IPS-11a (cell line): Measurements from ENCODE around the gene PBXIP1.
A peak's percentile ranks its signal among the peaks of the same experiment; 100 is the strongest.
"Not testable (repeated sequence)": the region's sequence is repeated elsewhere in the genome, so short reads cannot be mapped to it uniquely, and the experiment has no call there.

Experiments
- H3K4me3 ChIP-seq: one replicate; pipeline ENCODE4 v1.5.1; 2013; ENCODE audit warnings: low read depth, low read length, control low read depth

Gene PBXIP1

DNA sequence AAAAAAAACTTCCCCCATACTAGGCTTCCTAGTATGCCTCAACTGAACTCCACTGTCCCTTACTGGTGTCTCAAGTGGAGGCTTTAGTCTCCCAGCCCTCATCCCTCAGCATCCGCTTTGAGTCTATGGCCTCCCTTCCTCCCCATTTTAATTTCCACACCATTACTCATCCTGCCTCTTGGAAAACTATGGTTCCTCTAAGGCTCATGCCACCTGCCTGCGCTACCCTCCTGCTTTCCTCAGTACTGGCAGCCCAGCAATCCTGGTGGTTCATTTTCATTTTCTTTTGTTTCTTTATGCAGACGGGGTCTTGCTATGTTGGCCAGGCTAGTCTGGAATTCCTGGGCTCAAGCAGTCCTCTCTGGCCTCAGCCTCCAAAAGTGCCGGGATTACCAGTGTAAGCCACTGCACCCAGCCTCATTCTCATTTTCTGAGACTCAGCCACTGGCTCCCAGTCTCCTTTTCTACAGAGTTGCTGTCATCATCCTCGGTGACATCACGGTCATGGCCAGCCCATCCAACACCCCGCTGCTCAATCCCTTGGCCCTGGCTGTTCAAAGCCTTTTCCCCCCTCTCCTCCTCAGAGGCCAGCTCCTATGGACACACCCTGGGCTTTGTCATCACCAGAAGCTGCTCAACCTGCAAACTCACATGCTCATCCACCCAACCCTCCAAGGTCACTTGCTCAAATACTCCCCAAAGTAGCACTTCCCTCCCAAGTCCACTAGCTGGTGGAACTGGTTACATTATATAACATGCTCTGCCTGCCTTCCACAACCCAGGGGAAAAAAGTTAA is 17.1 kb downstream of the PBXIP1 start:
- H3K4me3 ChIP-seq, result no peak overlapping the region

GRCh38 chr1:154937988-154938386 is 17.9 kb downstream of the PBXIP1 start:
- H3K4me3 ChIP-seq, result no peak overlapping the region

DNA sequence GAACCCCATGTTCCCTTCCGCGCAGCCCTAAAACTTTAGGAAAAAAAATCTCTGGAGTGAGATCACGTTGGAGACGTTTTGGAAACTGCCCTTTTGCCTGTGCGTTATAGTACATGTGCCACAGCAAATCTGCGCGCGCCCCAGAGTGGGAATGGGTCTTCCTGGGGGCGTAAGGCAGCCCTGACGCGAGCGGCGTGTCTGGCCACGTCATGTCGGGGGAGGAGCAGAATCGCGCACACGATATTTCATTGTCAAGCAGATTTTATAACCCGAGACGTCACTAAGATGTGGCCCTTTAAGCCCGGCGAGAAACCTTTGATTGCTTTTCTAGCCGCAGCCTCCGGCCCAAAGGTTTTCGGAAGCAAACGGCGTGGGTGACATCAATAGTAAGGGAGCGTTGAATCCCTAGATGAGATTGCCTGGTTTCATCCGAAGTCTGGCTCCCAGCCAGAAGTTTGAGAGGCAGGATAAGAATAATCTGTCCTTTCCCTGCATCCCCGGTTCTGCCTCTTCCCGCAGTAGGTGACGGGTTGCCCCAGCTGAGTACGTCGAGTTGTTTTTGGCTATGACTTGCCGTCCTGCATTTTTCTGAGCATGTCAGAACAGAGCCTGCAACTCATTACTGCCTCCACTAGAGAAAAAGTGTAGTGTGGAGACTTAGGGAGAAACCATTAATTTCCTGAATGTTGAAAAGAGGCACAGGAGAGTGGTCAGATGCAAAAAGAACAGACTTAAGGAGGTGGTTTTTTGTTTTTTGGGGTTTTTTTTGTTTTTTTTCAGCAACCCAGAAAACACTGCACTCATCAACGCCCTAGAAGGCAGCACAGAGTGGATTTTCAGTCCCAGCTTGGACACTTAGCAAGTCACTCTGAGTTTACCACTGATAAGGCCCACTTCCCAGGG is 18.6 kb downstream of the PBXIP1 start:
- peak overlapping the region; percentile 71 for H3K4me3 ChIP-seq

DNA sequence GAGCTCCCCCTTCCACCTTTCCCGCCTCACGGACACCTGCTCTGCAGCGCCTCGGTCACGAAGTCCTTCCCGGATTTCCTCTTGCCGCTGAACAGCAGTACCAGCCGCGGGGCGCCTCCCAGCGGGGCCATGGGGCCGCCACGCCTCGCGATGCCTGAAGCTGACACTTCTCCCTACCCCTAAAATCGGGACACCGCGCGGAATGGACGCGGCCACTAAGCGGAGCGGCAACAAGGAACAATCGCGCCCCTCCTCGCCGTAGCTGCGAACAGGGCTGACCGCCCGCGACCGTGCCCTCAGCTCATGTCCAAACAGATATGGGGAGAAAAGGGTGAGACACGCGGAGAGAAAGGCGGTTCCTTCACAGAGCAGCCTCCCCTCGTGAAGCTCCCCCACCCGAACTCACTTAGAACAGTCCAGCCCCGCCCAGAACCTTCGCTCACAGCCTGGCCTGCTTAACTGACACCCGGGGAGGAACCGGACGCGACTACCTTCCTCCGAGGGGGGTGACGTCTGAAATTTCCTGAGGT is 19.3 kb downstream of the PBXIP1 start, which contains the start of gene PMVK:
TSS of gene PMVK (minus strand) at position 165 of the 530 bp plus-strand sequence. CDS start at position 131, 34 bp downstream.
- H3K4me3 ChIP-seq, result peak within 1 kb of the TSS; percentile 71

DNA sequence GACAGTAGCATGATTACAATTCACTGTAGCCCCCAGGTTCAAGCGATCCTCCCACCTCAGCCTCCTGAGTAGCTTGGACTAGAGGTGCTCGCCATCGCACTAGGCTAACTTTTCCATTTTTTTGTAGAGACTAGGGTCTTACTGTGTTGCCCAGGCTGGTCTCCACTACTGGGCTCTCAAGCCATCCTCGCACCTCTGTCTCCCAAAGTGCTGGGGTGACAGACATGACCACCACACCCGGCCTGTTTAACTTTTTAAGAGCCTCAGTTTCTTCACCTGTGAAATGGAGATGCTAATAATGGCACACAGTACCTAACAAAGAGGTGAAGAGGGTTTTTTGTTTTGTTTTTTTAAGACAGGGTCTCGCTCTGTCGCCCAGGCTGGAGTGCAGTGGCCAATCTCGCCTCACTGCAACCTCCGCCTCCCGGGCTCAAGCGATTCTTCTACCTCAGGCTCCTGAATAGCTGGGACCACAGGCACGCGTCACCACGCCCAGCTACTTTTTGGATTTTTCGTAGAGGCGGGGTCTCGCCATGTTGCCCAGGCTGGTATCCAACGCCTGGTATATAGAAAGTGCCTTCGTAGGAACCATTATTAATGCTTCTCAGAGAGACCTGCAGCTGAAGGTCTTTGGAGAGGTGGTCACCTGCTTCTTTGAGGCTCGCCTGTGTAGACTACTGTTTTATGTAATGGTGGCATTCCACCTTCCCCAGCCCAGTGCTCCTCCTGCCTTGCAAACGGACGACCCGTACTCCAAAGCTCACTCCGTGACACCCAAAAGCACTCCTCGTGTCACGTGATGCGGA is 19.9 kb downstream of the PBXIP1 start:
- H3K4me3 ChIP-seq, result peak overlapping the region; percentile 71

GRCh38 chr1:154934358-154934948 is 21.4 kb downstream of the PBXIP1 start:
- H3K4me3 ChIP-seq, result no peak overlapping the region

DNA sequence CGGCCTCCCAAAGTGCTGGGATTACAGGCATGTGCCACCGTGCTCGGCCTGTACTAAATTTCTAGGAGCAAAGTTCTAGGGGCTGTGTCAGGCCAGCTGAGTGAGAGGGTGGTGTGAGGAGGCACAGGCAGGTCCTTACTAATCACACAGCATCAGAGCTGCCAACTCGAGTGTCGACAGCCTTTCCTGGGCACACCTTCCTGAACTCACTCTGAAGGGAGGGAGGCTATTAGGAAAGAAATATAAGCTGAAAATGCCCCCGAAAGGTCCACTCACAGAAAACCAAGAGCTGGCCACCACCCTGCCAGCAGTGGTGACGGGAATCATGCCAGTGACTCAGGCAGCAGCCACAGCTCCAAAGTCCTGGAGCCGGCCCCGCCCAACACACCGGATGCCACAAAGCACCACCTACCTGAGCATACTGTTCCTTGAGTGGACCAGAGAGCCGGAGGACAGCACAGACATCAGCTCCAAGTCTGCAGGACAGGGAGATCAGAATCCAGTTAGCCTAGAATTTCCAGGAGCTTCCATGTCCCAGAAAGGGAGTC is 23.9 kb downstream of the PBXIP1 start:
- no peak overlapping the region for H3K4me3 ChIP-seq

- no peak overlapping the region for H3K4me3 ChIP-seq
Measured at GRCh38 chr1:154926201-154926600, 29.7 kb downstream of the PBXIP1 start.

DNA sequence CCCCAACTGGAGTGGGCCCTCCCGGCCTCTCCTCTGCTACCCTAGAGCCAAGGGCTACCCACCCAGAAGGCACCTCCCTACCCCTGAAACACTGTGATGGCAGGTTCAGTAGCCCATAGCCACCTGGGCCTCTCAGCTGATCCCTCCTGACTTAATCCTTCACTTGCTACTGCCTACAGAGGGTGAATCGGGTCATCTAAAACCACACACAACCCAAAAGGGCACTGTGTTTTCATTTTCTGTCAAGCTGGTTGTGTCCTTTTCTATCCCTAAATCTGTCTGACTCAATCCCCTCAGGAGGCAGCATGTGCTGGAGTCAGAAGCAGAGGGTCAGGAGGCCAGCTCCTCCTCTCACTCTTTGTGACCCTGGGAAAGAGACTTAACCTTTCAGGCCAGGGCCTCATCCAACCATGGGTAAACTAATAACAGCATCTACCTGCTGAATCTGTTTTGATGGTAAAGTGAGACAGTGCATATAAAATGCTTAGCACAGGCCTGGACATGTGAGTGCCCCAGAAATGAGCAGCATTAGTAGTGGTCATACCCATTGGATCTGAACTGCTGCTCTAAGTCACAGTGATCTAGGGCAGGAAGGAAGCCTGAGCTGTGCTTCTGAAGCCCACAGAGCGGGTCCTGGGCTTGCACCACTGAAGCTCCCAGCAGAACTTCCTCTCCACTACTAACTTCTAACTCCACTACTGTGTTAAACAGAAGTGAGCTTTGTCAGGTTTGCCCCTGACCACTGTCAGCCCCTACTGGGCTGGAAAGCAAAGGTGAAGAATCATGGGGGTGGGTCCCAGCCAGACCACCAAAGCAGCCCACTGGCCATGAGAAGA is 30.3 kb downstream of the PBXIP1 start:
- H3K4me3 ChIP-seq, result no peak overlapping the region

DNA sequence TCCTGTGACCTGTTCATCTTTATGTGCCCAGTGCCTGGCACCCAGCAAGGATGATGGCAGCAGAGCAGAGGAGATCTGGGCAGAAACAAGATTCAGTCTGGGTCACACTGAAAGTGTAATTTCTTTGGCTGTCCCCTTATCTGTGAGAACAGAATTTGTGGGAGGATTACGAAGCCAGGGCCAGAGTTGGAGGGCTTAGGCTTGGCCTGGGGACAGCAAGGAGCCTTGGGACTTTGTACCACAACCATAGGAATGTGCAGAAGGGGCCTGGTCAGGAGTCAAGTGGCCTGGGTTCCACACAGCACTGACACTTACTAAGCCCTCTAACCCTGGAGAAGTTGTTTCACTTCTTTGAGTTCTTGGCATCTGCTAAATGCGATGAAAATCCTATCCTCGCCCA is 32.2 kb downstream of the PBXIP1 start:
- no peak overlapping the region for H3K4me3 ChIP-seq

- H3K4me3 ChIP-seq, result no peak overlapping the region
Measured at GRCh38 chr1:154913273-154913672, 42.6 kb downstream of the PBXIP1 start.

DNA sequence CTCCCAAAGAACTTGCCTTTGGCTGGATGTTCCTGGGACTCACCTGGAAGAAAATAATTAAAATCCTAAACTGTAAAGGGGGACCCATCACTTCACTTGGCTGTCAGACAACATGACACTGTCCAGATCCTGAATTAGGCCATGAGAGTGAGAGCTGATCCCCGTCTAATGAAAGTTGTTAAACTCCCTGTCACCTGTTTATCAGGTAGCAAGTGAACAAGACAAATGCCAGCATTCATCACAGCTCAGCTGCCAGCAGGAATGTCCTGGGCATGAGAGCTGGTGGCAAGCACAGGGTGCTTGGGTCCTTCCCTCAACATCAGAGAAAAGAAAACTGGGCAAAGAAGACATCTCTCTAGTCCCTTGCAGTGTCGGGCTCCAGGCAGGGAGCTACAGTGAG is 43.1 kb downstream of the PBXIP1 start:
- no peak overlapping the region for H3K4me3 ChIP-seq

DNA sequence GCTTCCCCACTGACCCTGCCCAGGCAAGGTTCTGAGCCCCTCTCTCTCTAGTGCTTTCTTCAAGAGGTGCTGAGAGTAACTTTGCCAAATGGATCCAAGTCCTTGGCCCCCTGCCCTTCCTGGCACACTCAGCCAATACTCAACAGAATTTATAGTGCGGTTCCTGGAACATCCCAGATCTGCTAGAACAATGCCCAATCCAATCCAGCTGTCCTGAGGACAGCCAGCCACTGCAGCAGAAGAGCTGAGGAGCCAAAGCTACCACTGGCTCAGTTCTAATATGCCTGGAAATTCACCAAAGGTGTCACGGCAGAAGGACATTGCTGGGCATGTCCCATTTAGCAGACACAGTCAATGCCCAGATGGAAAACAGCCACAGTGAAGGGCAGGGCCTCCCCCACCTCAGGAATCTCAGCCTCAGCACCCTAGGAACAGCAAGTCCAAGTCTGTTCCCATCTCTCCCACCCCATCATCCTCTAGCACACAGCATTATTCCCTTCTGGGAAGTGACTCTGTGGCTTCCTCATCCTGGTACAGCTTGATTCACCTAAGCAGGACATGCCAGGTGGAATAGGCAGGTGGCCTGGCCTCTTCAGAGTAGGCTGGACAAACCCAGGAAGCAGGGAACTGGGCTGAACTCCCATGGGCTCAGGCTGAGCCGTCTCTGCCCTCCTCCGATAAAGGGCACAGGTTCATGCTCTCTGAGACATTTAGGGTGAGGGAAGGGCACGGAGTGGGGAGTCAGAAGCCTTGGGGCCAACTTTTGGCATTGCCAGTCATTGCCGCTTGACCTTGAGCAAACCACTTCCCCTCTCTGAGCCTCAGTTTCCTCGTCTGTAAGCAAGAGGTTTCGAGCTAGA is 44.0 kb downstream of the PBXIP1 start:
- H3K4me3 ChIP-seq, result no peak overlapping the region

DNA sequence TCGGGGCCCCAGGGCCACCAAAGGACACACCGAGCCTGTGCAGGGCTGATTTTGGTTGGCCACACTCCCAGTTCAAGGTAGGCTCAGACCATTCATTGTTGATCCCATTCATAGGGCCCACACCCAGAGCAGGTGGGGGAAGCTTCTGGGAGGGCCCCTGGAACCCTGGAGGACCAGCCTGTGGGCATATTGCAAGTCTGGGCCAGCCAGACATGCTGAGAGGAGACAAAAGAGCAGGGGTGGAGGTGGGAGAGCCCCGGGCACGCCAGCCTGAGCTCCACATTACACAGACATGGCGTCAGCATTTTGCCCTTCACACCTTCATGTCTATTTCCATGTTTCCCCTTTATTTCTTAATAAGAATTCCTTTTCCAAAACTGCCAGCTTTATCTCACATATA is 45.0 kb downstream of the PBXIP1 start:
- no peak overlapping the region for H3K4me3 ChIP-seq

DNA sequence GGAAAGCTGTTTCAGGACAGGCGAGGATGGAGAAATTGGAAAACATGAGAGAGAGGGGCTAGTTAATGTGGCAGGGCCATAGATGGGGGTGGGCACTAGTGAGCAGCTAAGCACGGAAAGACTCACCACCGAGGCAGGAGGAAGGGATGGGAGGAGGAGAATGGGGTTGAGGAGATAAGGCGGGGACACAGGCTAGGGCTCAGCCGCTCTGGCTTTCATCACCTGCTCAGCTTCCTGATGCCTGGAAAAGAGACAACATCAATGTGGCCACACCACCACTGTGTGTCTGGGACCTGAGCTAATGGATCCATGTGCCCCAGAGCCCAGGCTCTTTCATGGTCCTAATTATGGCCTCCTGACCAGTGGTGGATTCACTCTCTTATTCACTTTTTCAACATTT is 47.0 kb downstream of the PBXIP1 start:
- H3K4me3 ChIP-seq, result no peak overlapping the region

DNA sequence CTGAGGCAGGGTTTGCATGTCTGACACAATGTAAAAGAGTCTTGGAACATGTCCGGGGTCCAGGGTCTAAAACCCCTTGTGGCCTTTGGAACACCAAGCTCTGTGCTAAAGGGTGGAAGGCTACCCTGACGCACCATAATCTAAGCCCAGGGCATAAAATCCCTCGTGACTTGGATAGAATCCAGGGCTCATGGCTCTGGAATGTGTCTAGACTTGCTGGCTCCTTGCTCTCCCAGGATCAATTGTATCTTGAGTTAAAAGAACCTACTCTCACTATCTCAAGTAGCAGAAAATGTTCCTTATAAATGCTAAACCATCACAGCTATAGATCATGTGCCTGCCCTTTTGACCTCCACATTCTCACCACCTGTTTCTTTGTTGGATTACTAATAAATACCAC is 47.8 kb downstream of the PBXIP1 start:
- H3K4me3 ChIP-seq, result not testable (repeated sequence)

DNA sequence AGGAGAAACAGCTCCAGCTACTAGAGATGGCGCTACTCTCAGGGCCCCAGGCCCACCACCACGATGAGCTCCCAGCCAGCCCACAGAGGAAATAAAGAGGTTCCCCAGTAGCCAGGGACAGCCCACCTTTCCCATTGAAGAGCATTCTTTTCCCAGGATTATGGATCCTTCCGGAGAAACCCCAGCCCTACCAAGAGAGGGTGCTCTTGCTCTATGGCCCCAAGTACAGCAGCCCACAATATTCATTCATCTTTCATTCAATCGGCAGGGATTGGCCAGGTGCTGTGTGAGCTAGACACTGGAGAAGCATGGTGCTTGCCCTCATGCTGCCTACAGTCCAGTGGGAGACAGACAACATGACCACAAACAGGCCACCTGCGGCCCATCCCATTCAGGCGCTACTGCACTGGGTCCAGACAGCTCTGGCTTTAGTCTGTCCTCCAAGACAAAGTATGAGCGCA is 49.2 kb downstream of the PBXIP1 start:
- no peak overlapping the region for H3K4me3 ChIP-seq

DNA sequence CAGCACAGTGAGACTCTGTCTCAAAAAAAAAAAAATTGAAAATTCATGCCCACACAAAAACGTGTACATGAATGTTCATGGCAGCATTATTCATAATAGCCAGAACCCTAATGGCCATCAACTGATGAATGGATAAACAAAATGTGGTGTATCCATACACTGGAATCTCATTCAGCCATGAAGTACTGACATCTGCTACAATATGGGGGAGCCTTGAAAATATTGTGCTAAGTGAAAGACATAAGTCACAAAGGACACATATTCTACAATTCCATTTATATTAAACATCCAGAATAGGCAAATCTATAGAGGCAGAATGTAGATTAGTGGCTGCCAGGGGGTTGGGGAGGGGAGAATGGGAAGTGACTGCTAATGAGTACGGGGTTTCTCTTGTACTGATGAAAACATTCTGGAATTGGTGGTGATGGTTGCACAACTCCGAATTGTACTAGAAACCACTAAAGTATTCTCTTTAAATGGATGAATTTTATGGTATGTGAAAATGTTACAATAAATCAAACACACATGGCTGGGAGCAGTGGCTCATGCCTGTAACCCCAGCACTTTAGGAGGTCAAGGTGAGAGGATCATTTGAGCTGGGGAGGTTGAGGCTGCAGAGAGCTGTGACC is 52.8 kb downstream of the PBXIP1 start:
- no peak overlapping the region for H3K4me3 ChIP-seq
